BE2C (cell line): Measurements from ENCODE around the gene PLEKHG2.

Source experiments
- DNase-seq: peaks from one replicate; pipeline ENCODE4 v3.0.0-alpha.2; 2020
- H3K27me3 ChIP-seq: fragments of 250-450 bp; sonication (Bioruptor Pico); 2 replicates; pipeline ENCODE4 v1.5.1; 2020; ENCODE audit warnings: mild to moderate bottlenecking
- H3K36me3 ChIP-seq: fragments of 250-450 bp; sonication (Bioruptor Pico); 2 replicates; pipeline ENCODE4 v1.5.1; 2020; ENCODE audit warnings: mild to moderate bottlenecking
- H3K4me1 ChIP-seq: fragments of 250-450 bp; sonication (Bioruptor Pico); 2 replicates; pipeline ENCODE4 v1.5.1; 2020
- H3K4me3 ChIP-seq: 2 replicates; pipeline ENCODE4 v1.5.1; 2011; ENCODE audit warnings: low read depth, low read length
- H3K9me3 ChIP-seq: fragments of 250-450 bp; sonication (Bioruptor Pico); 2 replicates; pipeline ENCODE4 v1.5.1; 2020
- TF ChIP-seq, protein P1 (sequence below): IDR thresholded peaks from 2 replicates; pipeline ENCODE4 v1.5.1; 2012; ENCODE audit warnings: mild to moderate bottlenecking, low read depth, low read length

The PLEKHG2 gene

DNA sequence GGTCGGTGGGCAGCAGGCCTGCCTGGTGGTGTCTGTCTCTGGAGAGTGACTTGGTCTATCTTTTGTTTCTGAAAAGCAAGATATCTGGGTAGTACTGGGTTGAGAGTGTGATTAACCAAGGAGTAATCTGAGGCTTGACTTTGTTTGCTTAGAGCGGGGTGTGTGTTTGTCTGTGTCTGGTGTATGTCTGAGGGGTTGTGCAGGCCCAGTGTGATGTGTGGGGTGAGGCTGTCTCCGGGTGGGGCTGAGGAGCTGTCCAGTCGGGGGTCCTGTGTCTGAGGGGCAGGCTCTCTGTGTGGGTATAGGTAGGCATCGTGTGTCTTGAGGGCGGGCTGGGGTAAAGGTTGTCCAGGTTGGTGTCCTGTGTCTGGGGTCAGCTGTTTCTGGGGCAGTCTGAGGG, 57.1 kb downstream of the PLEKHG2 start:
- TF ChIP-seq, protein P1, sequence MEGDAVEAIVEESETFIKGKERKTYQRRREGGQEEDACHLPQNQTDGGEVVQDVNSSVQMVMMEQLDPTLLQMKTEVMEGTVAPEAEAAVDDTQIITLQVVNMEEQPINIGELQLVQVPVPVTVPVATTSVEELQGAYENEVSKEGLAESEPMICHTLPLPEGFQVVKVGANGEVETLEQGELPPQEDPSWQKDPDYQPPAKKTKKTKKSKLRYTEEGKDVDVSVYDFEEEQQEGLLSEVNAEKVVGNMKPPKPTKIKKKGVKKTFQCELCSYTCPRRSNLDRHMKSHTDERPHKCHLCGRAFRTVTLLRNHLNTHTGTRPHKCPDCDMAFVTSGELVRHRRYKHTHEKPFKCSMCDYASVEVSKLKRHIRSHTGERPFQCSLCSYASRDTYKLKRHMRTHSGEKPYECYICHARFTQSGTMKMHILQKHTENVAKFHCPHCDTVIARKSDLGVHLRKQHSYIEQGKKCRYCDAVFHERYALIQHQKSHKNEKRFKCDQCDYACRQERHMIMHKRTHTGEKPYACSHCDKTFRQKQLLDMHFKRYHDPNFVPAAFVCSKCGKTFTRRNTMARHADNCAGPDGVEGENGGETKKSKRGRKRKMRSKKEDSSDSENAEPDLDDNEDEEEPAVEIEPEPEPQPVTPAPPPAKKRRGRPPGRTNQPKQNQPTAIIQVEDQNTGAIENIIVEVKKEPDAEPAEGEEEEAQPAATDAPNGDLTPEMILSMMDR = no peak
- DNase-seq = no peak
- H3K36me3 ChIP-seq = peaks cover 91% of the 10 kb centered on the region
- H3K9me3 ChIP-seq = no peaks in the 10 kb centered on the region
- H3K27me3 ChIP-seq = no peaks in the 10 kb centered on the region
- no peak overlapping the region for H3K4me3 ChIP-seq
- H3K4me1 ChIP-seq = no peaks in the 10 kb centered on the region

DNA sequence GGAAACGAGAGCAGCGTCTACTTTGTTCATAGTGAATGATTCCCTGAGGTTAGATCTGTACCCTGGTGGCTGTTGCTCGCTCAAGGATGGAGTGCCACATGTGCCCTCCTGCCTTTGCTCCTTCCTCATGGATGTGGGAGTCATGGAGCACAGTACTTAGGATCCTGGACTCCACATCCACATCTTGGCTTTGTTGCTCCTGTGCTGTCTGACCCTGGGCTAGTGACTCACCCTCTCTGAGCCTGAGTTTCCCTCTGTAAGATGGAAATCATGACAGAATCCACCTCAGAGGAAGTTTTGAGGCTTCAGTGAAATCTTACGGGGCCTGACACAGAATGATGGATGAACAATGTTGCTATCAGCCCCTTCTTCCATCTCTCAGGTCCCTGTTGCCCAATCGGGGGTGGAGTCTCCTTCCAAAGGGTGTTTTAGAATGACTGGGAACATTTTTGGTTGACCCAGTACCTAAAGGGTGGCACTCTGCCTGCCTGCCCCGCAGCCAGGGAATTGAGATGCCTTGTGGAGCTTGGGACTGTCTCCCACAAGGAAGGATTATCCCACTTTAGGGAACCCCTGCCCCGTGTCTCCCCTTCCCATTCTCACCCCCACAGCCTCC, 58.4 kb downstream of the PLEKHG2 start:
- no peaks in the 10 kb centered on the region for H3K4me1 ChIP-seq
- H3K4me3 ChIP-seq = no peak overlapping the region
- H3K36me3 ChIP-seq = peaks cover 89% of the 10 kb centered on the region
- TF ChIP-seq, protein P1 = no peak
- DNase-seq = no peak
- no peaks in the 10 kb centered on the region for H3K9me3 ChIP-seq
- H3K27me3 ChIP-seq = no peaks in the 10 kb centered on the region

DNA sequence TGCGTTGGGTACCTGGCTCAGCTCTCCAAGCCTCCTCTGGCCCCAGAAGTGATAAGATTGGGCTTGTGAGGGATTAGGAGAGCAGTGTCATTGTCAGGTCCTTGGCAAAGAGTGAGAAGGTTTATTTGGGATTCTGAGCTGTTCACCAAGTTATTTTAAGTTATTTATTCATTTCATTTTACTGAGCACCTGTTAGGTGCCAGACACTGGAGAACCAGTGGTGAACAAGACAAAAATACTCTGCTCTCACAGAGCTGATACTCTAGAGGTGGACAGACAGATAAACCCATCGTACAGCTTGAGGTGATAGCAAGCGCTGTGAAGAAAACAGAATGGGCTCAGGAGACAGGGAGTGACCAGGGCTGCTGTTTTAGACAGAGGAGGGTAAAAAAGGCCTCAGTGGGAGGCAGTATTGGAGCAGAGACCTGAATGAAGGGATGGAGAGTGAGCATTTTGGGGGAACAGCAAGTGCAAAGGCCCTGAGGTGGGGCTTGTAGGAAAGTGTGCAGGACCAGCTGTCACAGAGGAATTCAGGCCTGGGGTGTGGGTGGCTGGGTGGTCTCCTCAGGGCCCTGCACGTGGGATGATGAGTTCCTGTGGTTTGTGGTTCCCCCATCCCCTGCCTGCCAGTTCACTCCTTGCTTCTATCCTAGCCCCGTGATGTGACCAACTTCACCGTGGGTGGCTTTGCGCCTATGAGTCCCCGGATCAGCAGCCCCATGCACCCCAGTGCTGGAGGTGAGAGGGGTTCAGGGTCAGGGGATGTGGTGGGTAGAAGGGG, 59.5 kb downstream of the PLEKHG2 start:
- no peaks in the 10 kb centered on the region for H3K9me3 ChIP-seq
- no peak for DNase-seq
- no peaks in the 10 kb centered on the region for H3K4me1 ChIP-seq
- no peak overlapping the region for H3K4me3 ChIP-seq
- H3K27me3 ChIP-seq = no peaks in the 10 kb centered on the region
- TF ChIP-seq, protein P1 = no peak
- peaks cover 85% of the 10 kb centered on the region for H3K36me3 ChIP-seq

DNA sequence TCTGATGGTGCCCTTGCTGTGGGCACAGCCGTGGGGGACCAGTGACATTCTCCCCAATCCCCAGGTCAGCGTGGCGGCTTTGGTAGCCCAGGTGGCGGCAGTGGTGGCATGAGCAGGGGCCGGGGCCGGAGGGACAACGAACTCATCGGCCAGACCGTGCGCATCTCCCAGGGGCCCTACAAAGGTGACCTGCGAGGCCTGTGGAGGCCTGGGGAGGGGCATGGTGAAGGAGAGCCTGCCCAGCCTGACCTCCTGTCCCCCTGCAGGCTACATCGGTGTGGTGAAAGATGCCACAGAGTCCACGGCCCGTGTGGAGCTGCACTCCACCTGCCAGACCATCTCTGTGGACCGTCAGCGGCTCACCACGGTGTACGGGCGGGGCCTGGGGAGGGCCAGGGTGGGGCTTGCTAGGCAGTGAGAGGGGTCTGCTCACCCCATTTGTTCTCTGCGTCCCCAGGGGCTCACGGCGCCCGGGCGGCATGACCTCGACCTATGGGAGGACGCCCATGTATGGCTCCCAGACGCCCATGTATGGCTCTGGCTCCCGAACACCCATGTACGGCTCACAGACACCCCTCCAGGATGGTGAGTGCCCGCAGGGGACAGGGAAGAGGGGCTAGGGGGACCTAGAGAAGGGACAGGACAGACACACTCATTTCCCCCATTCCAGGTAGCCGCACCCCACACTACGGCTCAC, 60.4 kb downstream of the PLEKHG2 start:
- DNase-seq = no peak
- Histone ChIP-seq H3K27me3 (no peaks in the 10 kb centered on the region), H3K36me3 (peaks cover 81% of the 10 kb centered on the region), H3K9me3 (no peaks in the 10 kb centered on the region), H3K4me1 (no peaks in the 10 kb centered on the region), H3K4me3 (no peak overlapping the region)
- TF ChIP-seq, protein P1 = no peak

DNA sequence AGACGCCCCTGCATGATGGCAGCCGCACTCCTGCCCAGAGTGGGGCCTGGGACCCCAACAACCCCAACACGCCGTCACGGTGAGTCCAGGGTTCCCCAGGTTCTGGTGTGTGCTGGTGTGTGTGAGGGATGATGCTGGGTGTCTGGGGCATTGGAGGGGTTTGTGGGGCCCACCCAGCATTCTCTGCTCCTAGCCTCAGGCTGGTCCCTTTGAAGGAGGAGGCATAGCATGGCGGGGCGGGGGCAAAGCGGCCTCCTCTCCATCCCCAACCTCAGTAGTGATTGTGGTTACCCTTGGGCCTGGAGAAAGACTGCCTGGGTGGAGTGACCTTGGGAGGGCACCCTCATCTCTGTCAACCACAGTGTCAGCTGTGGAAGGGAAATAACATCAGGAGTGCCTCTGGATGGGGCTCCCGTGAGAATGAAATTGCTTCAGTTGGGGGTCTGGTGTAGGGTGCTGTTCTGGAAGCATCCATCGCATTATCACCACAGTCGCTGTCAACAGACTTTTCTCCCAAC, 61.0 kb downstream of the PLEKHG2 start:
- Histone ChIP-seq H3K4me3 (no peak overlapping the region), H3K9me3 (no peaks in the 10 kb centered on the region), H3K27me3 (no peaks in the 10 kb centered on the region), H3K36me3 (peaks cover 75% of the 10 kb centered on the region), H3K4me1 (no peaks in the 10 kb centered on the region)
- DNase-seq = no peak
- TF ChIP-seq, protein P1 = no peak
